ENCODE data around the gene GLIS1. TPM values are rescaled to one million over a fixed set of nuclear protein-coding genes. Genes with fewer than 3 reads are reported as not detected.

The GLIS1 gene
- total and polyA plus RNA-seq, 2 of the 8 experiments (the other 6 are each of a cell fraction or from before 2014, with no cell fraction given), result 0.15 to 0.22 TPM

DNA sequence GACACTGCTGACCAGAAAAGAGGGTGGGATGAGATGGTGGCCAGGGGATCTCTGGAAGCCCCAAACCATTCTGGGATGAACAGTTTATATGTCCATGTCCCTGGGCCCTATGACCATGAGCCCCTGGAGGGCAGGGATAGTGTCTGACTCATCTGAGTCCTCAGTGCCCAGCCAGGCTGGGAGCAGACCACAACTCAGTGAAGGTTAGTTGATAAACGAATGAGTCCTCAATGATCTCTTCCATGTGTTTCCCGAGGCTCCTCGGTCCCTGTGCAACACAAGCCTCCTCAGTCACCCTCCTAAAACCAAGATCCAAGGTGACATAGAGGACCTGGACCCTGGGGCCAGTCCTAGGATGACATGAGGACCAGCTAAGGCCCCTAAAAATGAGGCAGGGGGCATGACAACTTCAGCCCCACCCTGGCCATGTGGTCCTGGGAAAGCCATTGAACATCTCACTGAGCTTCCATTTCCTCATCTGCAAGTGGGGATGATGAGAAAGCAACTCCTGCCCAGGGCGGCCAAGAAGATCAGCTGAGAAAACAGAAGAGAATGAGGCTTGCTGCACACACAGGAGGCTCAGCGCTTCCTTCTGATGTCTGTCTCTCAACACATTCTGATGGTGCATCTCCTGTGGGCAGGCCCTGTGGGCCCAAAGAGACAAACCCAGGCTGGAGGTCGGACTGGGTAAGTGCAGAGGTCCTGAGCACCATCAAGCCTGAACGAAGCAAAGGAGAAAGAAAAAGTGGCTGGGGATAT, 86.3 kb downstream of the GLIS1 start:
- no peak overlapping the region for H2BK5ac ChIP-seq (ENCODE audit: low read depth, low read length)
- H3K9ac ChIP-seq (replicated peaks in 1 of 4; ENCODE audit: extremely low read depth in 1 of 4, low read depth in 3 of 4, low read length in 3 of 4), result no peak overlapping the region
- H4K8ac ChIP-seq (ENCODE audit: extremely low read depth, insufficient read depth, low read length), result no peak overlapping the region; the same call in 1 of the 2 replicates
- H3K4me3 ChIP-seq (ENCODE audit: extremely low read depth in 1 of 4, insufficient read depth in 2 of 4, low read depth in 3 of 4, low read length in 4 of 4), result no peak overlapping the region
- ChIA-PET CTCF (ENCODE audit: partially characterized antibody) (interaction anchor here (0.6 to 3.1 kb wide), 13 partner anchors 10 to 988 kb away, joined by 3 to 13 read pairs (median 3); no protein-coding TSS in a partner anchor), POLR2A (ENCODE audit: partially characterized antibody) (interaction anchor here (2.7 kb wide), 1 partner anchor 9 kb away, joined by 9 read pairs; no protein-coding TSS in a partner anchor)
- H4K5ac ChIP-seq (ENCODE audit: insufficient read length, low read depth, low read length), result no peak overlapping the region
- no peaks in the 10 kb centered on the region for H3K9me3 ChIP-seq (ENCODE audit: insufficient read depth in 2 of 2, low read depth in 1 of 2, low read length in 1 of 2)
- no peaks in the 10 kb centered on the region for H3K79me2 ChIP-seq (ENCODE audit: control insufficient read depth in 1 of 2, insufficient read depth in 2 of 2, low read length in 2 of 2)
- H2AFZ ChIP-seq (ENCODE audit: low read length), result no peak overlapping the region
- no peak overlapping the region for H2AK5ac ChIP-seq (ENCODE audit: low read depth, low read length)
- no peaks in the 10 kb centered on the region for H3K36me3 ChIP-seq (ENCODE audit: control insufficient read depth in 2 of 4, insufficient read depth in 4 of 4, low read length in 3 of 4)
- 90% methylated on average over 7 of the region's 7 CpGs; no CpG with 5 or more reads in 1 of the 2 experiments for WGBS, 2 experiments (ENCODE audit: extremely low coverage in 1 of 2, insufficient coverage in 1 of 2, insufficient read length in 1 of 2, insufficient replicate concordance in 2 of 2, low coverage in 1 of 2, low lambda C conversion rate in 2 of 2, missing lambda C conversion rate in 1 of 2)
- H4K20me1 ChIP-seq (replicated peaks in 1 of 2; ENCODE audit: control insufficient read depth in 1 of 2, insufficient read depth in 2 of 2, low read length in 2 of 2), result no peaks in the 10 kb centered on the region
- no peak overlapping the region for H3K27ac ChIP-seq (ENCODE audit: low read depth, low read length)
- no peak overlapping the region; the same call in 1 of the 2 replicates for H2BK20ac ChIP-seq (ENCODE audit: low read length)
- FAIRE-seq (no peak), DNase-seq (ENCODE audit: low read depth in 1 of 2, low spot score in 2 of 2) (no peak)
- H2BK120ac ChIP-seq (replicated peaks; ENCODE audit: low read depth, low read length), result no peak overlapping the region
- H2BK15ac ChIP-seq (ENCODE audit: low read length), result no peak overlapping the region
- no peaks in the 10 kb centered on the region for H3K23me2 ChIP-seq (ENCODE audit: low read depth, low read length)
- TF ChIP-seq SAP30 (IDR thresholded peaks at IDR 0.05; ENCODE audit: insufficient read depth, insufficient replicate concordance, low read length) (no peak), HDAC6 (IDR thresholded peaks at IDR 0.05; ENCODE audit: low read depth, low read length) (no peak), CEBPB (IDR thresholded peaks at IDR 0.05; ENCODE audit: low read depth, low read length) (no peak), SUZ12 (IDR thresholded peaks at IDR 0.05; ENCODE audit: low read length) (no peak), SP2 (IDR thresholded peaks at IDR 0.05; ENCODE audit: low read length) (no peak), FOSL1 (IDR thresholded peaks at IDR 0.05; ENCODE audit: insufficient read depth, low read depth, low read length) (no peak), RAD21 (IDR thresholded peaks at IDR 0.05 in 1 of 2, conservative IDR thresholded peaks at IDR 0.05 in 1 of 2; ENCODE audit: low read depth in 2 of 2, low read length in 2 of 2) (no peak)
- TF ChIP-seq, protein P1, sequence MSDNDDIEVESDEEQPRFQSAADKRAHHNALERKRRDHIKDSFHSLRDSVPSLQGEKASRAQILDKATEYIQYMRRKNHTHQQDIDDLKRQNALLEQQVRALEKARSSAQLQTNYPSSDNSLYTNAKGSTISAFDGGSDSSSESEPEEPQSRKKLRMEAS (IDR thresholded peaks at IDR 0.05), result no peak
- TF ChIP-seq, protein P2, sequence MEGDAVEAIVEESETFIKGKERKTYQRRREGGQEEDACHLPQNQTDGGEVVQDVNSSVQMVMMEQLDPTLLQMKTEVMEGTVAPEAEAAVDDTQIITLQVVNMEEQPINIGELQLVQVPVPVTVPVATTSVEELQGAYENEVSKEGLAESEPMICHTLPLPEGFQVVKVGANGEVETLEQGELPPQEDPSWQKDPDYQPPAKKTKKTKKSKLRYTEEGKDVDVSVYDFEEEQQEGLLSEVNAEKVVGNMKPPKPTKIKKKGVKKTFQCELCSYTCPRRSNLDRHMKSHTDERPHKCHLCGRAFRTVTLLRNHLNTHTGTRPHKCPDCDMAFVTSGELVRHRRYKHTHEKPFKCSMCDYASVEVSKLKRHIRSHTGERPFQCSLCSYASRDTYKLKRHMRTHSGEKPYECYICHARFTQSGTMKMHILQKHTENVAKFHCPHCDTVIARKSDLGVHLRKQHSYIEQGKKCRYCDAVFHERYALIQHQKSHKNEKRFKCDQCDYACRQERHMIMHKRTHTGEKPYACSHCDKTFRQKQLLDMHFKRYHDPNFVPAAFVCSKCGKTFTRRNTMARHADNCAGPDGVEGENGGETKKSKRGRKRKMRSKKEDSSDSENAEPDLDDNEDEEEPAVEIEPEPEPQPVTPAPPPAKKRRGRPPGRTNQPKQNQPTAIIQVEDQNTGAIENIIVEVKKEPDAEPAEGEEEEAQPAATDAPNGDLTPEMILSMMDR (IDR thresholded peaks at IDR 0.05; ENCODE audit: control extremely low read depth in 1 of 3, insufficient read depth in 1 of 3, low read depth in 1 of 3, low read length in 3 of 3), result no peak
- no peak overlapping the region for H2BK12ac ChIP-seq (ENCODE audit: low read depth, low read length)
- no peaks in the 10 kb centered on the region; a peak in 1 of 7 replicates for H3K27me3 ChIP-seq (replicated peaks in 1 of 4; ENCODE audit: control insufficient read depth in 3 of 4, extremely low read depth in 1 of 4, insufficient read depth in 3 of 4, low read length in 3 of 4)
- no peak overlapping the region for H3K14ac ChIP-seq (ENCODE audit: insufficient read length)
- no peak overlapping the region for H3K18ac ChIP-seq (ENCODE audit: extremely low read depth, low read length)
- H3K4me1 ChIP-seq (replicated peaks in 1 of 4; ENCODE audit: control insufficient read depth in 3 of 4, insufficient read depth in 4 of 4, low read length in 3 of 4), result no peaks in the 10 kb centered on the region; a peak in 2 of 7 replicates
- H3K4me2 ChIP-seq (ENCODE audit: insufficient read depth in 1 of 2, low read depth in 2 of 2, low read length in 2 of 2), result no peak overlapping the region
- H3K79me1 ChIP-seq (ENCODE audit: low read depth, low read length), result no peaks in the 10 kb centered on the region; the same call in 1 of the 2 replicates
- no peak overlapping the region for H4K91ac ChIP-seq (replicated peaks; ENCODE audit: insufficient read length, low read length)
- no peak overlapping the region for H3K4ac ChIP-seq (replicated peaks; ENCODE audit: insufficient read length, low read depth, low read length)
- no peak overlapping the region for H3K56ac ChIP-seq (replicated peaks; ENCODE audit: insufficient read length, low read depth, low read length)
- H3K23ac ChIP-seq (ENCODE audit: insufficient read length), result no peak overlapping the region

All from H1 (cell line).